HG03097 (cell line): Measurements from ENCODE around the gene ATXN1.

ENCODE experiments used
- ATAC-seq: cut with Tn5 transposase; IDR thresholded peaks from one replicate; pipeline ENCODE4 v1.9.1; 2021; ENCODE audit not compliant: unreplicated experiment, low FRiP score

ATXN1 gene

DNA sequence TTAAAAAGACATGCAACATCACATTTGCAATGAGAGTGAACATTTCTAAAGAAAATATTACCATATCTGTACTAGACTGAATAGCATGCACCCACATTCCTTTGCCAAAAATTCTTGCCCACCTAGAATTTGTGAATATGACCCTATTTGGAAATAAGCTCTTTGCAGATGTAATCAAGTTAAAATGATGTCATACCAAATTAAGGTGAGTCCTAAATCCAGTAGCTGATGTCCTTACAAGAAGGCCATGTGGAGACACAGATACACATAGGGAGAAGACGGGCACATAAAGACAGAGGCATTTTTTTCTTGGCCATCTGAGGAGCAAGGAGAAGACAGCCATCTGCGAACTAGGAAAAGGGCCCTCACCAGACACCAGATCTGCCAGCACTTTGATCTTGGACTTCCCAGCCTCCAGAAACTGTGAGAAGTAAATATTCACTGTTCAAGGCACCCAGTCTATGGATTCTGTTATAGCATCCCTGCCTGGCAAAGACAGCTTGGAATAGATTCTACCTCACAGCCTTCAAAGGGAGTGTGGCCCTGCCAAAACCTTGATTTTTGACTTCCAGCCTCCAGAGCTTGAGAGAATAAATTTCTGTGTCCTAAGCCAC lies 22.8 kb upstream of the ATXN1 start:
- ATAC-seq, result no peak

GRCh38 chr6:16783509-16783908 lies 22.2 kb upstream of the ATXN1 start:
- ATAC-seq, result no peak

- ATAC-seq, result no peak
Observed at GRCh38 chr6:16782278-16782677, 21.0 kb upstream of the ATXN1 start.

GRCh38 chr6:16781348-16782169 lies 20.3 kb upstream of the ATXN1 start:
- ATAC-seq, result no peak

DNA sequence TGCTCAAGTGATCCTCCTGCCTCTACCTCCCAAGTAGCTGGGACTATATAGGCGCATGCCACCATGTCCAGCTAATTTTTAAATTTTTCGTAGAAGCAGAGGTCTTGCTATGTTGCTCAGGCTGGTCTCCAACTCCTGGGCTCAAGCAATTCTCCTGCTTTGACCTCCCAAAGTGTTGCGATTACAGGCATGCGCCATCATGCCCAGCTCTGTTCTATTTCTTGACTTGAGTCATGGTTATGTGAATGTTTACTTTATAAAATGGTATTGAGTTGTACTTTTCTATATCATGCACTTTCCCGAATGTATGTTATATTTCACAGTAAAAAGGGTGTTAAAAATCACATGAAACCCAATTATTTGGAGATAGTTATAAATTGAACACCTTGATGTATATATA lies 17.3 kb upstream of the ATXN1 start:
- no peak for ATAC-seq

DNA sequence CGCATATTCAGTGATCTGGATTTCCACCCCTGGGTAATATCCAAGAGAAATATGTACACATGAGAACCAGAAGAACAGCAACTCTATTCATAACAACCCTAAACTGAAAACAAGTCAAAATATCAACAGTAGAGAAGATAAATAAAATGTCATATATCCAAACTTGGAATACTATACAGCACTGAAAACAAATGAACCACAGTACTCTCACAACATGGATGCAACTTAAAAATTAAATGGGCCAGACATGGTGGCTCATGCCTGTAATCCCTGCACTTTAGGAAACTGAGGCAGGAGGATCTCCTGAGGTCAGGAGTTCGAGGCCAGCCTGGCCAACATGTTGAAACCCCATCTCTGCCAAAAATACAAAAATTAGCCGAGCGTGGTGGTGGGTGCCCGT lies 16.5 kb upstream of the ATXN1 start:
- no peak for ATAC-seq

DNA sequence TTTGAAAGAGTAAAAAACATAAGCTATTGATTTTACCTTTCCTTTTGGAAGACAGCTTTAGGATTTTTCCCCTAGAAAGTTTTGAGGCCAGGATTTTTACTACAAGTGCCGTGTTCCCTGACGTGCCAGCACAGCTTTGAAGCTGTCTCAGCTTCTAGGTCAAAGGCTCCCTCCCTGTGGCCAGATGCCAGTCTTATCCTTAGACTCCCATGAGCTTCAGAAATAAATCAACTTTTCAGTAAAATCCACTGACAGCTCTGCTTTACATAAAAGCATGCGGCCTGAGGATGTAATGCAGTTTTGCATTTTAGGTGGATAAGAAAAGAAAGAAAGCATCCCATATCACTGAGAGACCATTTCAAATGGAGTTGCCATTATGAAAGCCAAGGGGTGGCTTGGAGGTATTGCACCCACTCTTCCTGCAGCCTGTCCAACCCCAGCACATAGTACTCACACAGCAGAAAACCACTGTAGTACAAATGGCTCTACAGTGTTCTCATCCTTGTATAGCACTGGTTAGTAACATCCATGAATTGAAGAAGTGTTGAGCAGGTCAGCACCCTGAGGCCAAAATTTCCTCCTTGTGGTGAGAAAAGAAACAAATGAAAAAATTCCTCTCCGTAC lies 15.2 kb upstream of the ATXN1 start:
- no peak for ATAC-seq

DNA sequence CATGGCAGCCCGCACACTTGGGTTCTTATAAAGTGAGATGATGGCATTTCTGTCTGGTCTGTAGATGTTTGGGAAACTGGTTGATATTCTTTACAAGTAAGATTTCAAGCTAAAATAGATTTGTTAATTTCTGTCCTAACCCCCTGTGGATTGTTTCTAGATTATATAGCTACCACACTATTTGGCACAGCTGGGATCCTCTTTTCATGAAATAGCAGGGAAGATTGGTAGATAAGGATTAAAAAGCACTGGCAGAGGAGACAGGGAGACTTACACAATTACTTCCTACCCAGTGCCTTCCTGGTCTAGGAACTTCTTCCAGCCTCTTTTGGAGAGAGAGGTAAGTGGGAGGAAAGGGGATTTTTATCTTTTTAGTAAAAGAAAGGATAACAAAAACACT lies 13.2 kb upstream of the ATXN1 start:
- no peak for ATAC-seq

- ATAC-seq, result no peak
Observed at GRCh38 chr6:16773362-16773761, 12.1 kb upstream of the ATXN1 start.

DNA sequence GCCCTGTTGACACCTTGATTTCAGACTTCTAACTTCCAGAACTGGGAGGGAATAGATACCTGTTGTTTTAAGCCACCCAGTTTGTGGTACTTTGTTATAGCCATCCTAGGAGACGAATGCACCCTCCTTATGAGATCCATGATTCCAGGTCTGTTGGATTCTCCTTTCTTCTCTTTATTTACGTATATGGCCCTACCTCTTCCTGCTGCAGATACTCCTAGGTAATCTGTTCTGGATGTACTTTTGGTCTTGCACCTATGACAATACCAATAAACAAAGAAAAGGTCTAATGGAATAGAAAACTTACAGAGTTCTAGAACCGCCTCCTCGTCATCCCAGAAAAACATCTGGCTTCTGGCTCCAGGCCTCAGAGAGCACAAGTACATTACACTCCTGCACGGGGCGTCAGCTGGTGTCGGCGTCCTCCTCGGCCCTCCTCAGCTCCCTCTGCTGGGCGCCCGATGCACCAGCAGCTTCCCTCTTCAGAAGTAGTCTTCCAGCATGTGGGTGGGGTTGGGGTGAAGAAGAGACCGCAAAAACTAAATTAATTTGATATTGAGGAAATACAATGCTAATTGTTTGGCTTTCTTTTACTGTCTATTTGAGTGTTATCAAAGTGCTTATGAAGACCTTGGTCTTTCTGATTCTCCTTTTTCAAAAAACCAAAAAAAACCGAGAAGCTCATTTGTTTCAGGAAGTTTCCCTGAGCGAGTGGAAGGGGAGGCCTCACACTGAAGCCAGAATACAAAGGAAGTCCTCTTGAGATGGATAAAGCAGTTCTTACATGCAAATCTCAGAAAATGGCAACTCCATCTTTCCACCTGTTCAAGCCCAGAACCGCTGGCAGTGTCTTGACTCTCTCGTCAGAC lies 9.7 kb upstream of the ATXN1 start:
- ATAC-seq, result no peak

GRCh38 chr6:16769986-16770376 lies 8.7 kb upstream of the ATXN1 start:
- no peak for ATAC-seq

DNA sequence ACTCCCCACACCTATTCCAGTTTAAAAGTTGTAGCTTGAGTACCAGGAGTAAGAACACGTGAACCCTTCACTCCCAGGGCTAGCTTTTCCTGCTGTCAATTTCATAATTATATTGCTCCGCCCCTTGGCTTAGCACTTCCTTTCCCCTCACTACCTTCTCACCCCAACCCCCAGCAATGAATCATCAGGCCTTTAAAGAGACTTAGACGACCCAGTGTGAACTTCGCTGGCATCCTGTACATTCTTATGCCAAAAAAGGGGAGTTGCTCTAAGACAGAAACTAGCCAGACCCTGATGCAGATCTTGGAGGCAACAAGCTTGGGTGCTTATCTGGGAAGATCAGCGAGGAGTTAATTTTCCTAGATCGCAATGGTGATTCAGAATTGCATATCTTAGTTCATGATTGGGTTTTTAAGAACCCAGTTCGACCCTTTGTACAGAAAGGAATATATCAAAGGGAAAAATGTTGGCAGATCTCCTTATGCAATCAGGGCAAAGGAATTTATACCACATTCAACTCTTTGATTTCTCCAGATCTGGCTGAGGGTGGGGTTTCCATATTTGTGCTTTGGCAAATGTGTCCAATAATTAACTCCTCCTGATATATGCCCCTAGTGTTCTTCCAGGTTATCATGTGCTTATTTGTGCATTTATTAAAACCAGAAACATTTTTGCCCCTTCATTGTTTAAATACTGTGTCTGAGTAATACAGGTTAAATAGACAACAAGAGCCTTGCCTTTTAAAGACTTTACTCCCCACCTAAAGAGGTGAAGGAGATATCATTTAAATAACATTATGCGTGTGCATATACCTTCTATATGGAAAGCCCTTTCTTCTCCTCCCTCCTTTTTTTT lies 8.1 kb upstream of the ATXN1 start:
- no peak for ATAC-seq

DNA sequence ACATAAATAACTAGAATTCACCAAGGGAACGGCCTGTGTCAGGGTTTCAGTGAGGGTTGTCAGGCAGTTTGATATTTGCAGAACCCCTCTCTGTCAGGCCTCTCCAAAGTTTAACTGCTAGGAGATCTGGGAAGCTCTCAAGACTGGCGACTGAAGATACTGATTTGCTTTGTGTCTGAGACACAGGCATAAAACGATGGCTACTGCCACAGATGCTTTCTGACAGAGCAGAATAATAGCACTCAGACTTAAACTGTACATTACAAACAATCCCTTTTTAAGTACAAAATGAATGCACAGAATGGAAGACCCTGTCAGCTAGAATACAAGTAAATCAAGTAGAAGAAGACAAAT lies 7.2 kb upstream of the ATXN1 start:
- ATAC-seq, result no peak

DNA sequence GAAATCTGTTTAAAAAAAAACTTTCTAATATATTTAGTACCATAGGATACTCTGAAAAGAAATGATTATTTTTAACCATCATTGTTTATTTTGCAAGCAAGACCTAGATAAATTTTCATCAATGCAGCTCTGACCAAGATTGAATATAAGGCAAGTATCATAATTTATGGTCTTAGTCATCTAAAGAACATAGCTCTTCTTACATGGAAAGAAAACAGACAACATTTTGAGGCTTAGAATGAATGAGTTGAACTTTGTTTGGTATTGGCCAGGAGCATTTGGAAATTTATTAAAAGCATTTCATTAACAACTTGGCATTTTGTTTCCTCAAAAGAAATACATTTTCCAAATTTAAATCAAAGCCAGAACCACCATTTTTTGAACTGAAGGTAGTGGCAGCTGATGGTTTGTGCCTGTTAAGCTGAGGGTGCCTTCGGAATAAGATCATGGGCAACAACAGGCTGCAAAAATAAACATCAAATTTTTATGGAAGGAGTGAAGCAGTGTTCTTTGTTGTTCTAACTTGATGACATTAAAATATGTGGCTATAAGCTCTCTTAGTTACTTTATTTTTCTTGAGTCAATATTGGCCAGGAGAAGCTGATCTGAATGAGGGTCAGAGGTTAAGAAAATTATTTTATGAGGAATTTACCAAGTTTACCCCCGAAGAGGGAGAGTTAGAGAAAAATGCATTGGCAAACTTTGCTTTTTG lies 6.7 kb upstream of the ATXN1 start:
- no peak for ATAC-seq

DNA sequence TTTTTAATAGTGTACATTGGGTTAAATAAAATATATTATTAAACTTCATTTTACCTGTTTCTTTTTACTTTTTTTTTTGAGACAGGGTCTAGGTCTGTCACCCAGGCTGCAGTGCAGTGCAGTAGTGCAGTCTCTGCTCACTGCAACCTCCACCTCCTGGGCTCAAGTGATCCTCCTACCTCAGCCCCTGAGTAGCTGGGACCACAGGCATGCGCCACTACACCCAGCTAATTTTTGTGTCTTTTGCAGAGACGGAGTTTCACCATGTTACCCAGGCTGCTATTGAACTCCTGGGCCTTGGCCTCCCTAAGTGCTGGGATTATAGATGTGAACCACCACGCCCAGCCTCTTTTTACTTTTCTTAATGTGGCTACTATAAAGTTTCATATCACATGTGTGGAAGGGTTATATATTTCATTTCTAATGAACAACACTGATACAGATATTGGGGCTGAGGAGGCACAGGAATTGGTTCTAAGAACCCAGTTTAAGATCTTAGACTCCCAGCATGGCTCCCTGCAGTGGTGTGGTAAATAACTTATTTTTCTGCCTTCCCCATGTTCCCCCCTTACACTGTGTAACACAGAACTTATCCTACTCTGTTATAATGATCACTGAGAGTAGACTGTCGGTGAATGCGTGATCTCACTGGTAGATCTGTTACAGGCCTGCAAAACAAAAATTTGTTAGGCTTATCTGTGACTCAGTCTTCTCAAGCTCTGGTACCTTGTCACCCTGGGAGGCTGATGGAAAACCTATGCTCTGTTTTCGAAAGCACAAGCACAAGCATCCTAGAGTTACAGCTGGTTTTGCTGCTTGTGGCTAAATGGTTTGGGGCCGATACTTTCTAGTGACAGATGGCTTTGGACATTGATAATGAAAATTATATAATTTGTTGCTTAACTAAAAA lies 5.8 kb upstream of the ATXN1 start:
- no peak for ATAC-seq

- ATAC-seq, result no peak
Observed at GRCh38 chr6:16766043-16766536, 4.8 kb upstream of the ATXN1 start.

- no peak for ATAC-seq
Observed at GRCh38 chr6:16765235-16765634, 4.0 kb upstream of the ATXN1 start.

GRCh38 chr6:16764188-16764950 lies 3.1 kb upstream of the ATXN1 start:
- no peak for ATAC-seq
